Fibroblast of skin of abdomen (primary cell): ENCODE data around the gene RRAS2.
A peak's percentile ranks its signal among the peaks of the same experiment; 100 is the strongest.
"Not testable (repeated sequence)": the region's sequence is repeated elsewhere in the genome, so short reads cannot be mapped to it uniquely, and the experiment has no call there.

Experiments
- DNase-seq: peaks from one replicate; pipeline ENCODE4 v3.0.0-alpha.2; 2013

RRAS2 gene

DNA sequence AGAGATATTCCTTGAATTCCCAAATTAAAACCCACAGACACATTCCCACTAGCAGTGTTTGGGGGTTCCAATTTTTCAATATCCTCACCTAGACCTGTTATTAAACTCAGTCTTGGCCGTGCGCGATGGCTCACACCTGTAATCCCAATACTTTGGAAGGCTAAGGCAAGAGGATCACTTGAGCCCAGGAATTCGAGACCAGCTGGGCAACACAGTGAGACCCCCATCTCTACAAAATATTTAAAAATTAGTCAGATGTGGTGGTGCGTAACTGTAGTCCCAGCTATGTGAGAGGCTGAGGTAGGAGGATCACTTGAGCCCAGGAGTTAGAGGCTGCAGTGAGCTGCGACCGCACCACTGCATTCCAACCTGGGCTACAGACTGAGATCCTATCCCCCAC lies 53.3 kb downstream of the RRAS2 start:
- no peak for DNase-seq

DNA sequence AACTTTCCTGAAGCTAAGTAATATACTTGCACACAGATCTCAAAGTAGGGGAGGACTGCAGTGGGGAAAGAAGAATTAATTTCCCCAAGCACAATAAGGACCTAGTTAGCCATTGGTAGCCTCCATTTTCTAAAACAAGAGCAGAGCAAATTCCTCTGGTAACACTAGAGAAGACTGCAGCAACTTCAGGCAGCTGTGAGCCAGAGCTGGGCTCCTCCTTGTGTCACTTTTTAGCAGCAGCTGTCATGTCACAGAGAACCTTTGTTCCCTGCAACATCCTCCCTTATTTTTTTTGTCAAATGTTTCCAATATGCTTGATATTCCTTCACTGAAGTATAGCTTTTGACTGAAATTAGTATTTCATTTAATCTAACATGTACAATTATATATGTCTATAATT lies 54.4 kb downstream of the RRAS2 start:
- DNase-seq: no peak

DNA sequence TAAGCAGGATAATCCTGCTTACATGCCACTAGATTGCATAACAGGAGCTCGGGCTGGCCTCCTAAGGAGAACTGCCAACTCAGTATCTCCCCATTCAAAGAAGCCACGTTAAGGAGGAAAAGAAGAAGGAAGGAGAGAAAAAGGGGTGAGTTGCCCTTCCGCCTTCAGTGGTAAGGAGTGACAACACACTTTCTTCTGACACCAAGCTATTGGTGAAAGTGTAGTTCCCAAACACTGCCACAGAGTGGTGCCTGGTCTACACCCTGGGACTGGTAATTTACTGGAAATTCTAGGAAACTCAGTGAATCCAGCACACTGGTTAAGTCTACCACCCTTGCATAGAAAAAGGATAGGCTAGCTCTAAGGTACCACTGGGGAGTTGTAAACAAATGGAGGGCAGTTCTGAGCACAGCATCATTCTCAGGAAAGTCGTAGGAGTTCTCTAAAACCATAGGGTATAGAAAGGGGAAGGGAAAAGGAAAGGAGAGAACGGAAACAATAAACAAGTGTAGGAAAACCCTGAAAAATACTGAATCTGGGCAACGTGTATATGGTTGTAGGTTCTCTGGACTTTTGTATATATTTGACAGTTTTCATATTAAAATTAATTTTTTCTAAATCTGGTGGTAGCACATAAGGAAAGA lies 58.2 kb downstream of the RRAS2 start:
- peak; percentile 72 for DNase-seq

DNA sequence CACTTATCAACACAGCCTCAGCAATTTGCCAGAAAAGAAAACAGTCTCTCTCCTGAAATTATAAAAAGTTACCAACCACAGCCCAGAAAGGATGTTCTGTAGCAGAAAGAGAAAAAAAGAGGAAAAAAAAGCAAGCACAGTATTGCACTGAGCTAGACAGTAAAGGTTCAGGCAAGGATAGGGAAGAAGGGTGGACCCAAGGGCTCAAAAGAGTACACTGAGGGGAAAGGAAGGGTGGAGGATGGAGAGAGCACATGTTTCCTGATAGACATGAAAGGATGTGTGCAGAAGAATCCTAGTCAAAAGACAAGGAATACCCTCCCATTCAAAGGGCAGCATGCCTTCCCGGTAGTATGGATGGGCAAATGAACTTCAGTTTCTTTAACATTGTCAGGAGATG lies 59.1 kb downstream of the RRAS2 start:
- DNase-seq: no peak

DNA sequence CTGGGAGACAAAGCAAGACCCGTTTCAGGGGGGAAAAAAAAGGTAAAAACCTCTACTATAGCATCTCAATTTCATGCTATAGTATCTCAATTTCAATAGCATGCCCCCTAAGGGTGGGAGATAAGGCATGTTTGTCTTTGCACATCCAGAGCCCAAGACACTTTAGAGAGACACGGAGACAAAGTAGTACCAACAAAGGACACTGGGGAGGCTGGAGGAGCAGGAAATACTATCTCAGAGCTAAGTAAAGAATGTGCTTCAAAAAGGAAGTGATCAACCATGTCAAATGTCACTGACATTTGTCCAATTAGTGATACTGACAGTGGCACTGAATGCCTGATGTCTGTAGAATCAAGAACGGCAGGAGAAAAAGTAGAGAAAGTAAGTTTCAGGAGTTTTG lies 68.6 kb downstream of the RRAS2 start:
- DNase-seq: no peak

DNA sequence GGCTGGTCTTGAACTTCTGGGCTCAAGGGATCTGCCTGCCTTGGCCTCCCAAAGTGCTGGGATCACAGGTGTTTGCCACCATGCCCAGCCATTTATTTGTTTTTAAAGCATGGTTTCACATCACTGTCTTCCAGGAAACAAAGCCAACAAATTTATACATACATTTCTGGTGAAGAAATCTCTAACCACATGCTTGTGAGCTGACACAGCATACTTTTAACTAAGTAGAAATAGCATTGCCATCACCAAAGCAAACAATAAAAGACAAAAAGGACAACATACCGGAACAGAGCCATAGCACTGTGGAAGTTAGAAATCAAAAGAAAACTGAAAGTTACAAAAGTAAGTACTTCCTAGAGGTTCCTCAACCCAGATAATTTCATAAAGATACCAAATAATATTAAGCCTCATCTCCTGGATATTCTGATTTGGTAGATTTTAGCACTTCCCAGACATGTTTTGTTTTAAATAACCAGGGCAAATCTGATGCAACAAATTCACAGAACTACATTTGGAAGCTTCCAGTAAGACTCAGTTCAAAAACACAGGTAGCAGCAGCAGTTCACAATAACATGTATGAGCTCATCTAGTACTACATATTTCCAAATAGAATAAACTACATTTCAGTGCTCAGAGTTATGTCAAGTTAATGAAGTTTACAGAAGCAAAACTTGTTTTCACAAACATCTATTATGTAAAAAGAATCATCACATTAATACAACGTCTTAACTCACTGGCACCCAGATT lies 70.6 kb downstream of the RRAS2 start:
- peak; percentile 81 for DNase-seq

DNA sequence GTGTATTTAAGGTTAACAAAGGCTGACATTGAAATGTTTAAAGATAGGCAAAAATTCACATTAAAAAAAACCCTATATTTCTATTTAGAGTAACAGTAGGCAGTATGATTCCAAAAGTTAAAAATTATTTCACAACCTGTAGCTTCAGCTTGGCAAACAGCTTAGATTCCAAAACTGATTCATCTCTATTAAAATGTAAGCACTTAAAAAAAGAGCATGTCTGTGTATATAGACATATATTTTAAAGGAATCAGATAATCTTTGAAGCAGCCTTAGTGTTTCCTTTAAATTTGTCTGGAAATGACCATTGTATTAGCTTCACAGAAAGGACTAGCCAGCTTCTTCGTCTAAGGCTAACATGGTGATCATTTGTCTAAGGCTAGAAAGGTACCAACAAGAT lies 80.1 kb downstream of the RRAS2 start:
- not testable (repeated sequence) for DNase-seq

DNA sequence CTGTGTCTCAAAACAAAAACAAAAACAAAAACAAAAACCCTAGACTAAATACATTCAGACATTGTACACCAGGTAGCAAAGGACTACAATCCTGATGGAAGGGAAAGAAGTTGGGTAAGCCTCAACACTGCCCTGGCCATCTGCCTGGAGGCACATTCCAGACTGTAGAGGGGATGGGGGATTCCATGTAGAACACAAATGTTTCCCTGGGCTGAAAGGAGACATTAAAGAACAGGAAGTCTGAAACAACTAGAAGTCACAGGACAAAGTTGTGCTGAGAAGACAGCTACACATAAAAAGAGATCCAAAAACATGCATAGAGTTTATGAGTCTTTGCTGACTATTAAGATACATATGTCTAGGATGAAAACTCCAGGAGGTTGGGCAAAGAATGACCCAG lies 83.9 kb downstream of the RRAS2 start:
- DNase-seq: peak; percentile 70

DNA sequence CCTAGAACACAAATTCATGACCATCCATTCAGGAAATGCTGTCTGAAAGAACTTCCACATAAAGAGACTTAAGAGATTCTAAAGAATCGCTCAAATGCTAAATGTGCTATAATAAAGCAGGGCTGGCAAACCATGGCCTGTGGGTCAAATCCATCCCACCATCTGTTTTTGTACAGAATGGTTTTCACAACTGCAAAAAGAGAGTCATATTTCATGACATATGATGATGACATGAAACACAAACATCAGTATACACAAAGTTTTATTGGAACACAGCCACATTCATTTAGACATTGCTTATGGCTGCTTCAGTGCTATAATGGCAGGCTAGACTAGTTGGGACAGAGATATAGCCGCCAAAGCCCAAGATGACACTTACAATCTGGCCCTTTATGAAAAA lies 85.1 kb downstream of the RRAS2 start:
- no peak for DNase-seq

DNA sequence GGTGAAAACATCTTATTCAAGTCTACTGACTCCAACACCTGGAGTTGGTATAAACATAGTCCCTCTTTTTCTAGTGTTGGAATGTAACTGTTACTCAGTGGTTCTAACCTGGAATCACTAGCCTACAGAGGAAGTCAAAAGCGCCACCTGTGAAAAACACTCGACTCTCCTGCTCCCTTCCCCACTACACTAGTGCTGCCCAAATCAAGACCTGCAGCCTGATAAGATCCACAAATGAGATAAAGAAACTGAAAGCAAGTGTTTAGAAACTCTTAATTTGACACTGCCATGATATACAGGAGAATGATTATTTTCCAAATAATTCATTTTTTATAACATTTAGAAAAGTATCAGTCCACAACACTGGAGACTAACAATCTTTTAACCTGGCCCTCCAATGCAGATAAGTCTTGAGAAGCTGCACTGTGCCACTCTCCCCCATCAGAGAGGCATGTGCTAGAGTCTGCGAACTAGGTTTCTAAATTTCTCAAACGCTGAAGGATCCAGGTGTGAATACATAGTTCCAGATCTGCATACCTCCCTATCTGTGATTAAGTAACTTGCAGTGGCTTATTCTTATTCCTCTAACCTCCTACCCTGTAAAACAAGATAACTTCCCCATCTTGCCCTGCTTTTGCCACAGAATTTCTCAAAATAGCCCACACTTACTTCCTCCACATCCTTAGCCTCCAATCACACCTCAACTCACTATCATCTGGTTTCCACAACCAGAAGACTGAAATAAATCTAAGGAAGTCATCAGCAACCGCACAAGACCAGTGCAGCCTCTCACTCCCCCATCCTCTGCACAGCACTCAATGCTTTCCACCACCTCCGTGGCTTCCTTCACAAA lies 88.1 kb downstream of the RRAS2 start:
- no peak for DNase-seq

DNA sequence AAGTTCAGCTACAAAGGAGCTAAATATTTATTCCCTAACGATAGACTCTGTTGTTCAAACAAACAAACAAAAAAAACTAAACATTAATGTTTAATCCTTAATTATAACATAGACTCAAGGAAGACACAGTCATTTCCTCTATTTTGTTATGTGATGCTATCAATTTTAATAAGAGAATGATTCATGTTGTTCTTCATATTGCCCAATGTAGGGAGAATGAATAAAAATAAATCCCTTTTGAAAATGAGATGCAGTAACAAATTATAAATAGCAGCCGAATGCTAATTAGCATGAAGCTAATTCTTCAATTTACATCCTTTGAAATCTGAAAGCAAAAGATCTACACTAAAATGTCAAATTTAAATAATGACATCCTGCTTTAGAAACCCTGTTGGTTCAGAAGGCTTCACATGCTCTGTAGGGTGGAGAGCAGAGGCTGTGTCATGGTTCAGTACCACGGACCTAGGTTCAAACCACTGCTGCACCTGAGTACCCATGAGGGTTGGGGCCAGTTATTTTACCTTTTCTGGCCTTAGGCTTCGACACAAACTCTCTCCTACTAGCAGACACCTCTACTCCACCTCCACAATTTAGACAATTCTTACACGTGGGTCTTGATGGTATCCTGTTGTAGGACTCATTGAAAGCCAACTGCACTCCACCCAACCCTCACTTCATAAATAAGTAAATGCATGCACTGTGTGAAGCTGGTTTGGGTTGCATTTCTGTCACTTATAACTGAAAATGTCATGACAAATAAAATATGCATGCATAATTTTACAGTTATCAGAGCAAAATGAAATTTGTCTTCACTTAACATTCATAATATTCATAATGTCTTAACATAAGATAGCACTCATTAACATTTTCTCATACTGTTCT lies 89.0 kb downstream of the RRAS2 start:
- no peak for DNase-seq

DNA sequence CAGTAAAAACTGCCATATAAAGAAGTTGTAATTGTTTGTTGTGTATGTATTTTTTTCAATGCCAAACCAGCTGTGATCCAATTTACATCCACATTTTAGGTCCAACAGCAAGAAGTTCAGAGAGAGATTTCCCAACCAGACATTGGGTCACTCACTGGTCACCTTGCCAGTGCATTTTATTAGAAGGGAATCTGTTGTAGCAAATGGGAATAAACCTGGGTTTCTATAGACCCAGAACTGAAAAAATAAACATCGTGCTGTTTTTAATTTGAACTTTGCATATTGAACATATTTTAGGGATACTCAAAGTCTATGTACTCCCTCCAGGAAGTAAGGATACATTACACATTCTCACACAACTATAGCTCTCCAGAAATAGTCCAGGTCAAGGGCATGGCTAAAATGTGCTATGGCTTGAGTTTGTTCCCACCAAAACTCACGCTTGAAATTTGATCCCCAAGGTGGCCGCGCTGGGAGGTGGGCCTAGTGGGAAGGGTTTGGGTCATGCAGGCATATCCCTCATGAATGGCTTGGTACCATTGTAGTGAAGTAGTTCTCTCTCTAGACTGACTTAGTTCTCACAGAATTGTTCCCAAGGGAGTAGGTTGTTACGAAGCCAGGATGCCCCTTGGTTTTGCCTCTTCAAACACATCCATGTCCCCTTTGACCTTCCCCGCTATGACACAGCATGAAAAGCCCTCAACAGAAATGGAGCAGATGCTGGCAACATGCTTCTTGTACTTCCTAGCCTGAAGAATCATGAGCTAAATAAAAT lies 90.9 kb downstream of the RRAS2 start:
- no peak for DNase-seq

DNA sequence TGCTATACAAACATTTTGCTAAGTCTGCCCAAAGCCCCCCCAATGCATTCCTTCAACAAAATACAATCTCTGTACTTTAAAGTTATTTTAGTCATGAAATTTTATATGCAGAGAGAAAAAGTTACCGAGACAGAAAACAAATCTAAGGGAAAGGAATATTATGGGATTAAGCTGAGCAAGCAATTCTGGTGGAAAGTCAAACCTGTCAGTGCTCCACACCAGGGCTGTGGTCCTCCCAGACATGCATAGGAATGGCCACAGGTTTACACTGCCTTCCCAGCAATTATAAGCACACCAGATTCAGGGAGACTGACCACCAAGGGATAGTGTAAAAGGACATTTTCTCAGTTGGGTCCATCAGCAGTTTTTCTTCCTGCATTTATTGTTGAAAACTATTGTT lies 92.4 kb downstream of the RRAS2 start:
- DNase-seq: no peak

DNA sequence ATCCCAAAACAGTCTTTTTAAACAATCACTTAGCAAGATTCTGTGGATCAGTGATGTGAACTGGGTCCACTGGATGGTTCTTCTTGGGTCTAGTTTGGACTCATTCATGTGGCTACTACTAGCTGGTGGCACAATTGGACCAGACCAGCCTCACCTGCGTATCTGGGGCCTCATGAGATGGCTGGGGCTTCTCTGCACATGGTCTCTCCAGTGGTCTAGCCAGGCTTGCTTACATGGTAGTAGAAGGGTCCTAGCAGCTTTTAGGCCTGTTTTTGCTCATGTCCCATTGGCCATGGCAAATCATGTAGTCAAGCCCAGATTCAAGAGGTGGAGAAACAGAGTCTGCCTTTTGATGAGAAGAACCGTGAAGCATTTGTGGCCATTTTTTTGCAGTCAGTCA lies 94.0 kb downstream of the RRAS2 start:
- DNase-seq: no peak

DNA sequence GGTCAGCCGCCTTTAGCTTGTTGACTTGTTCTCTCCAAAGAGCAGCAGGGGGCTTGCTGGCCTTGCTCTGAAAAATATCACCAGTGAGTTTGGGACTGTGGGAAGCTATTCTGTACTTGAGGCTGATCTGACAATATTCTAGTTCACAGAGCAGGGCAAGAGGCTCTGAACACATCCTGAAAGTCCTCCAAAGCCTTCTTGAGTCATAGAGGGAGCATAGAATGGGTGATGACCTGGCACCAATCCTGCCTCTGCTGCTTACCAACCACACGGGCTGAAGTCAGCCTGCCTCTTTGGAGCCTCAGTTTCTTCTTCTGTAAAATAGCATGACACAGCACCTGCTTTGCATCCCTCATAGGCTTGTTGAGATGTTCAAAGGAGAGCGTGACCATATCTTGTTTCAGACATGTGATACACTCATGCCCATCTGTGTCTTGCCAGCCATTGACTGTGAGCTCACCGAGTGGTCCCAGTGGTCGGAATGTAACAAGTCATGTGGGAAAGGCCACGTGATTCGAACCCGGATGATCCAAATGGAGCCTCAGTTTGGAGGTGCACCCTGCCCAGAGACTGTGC lies 96.6 kb downstream of the RRAS2 start:
- no peak for DNase-seq

DNA sequence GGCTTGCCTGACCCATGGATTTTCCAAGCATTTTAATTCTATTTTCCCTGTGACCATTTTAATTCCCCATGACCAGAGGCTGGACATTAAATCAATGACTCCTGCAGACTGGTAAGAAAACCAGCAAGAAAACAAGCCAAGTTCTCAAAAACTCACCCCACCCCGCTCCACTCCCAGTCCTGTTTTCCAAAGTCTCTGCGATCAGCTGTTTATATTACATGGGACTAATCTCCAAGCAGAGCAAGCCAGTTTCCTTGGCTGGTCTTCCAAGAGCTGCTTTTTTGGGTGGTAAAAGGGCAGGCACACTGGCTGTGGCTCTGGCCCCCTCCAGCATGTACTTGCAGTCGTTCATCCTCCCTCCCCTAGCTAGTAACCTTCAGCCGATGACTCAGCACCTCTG lies 97.9 kb downstream of the RRAS2 start:
- no peak for DNase-seq

DNA sequence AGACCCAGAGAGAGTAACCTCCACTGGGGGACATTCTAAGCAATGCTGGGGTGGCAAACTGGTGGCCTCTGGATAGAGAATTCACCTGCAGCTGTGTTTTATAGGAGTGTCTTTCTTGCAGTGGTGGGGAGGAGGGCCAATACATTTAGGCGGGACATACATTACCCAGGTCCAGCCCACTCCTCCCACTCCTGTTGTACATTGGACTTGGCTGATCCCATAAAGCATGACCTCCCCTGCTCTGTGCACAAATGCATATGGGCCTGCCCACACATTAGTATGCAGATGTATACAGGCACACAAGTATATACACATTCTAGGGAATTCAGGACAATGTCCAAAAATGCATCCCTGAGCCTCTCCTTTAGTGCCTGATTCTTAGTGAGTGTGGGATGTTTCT lies 99.1 kb downstream of the RRAS2 start:
- no peak for DNase-seq

DNA sequence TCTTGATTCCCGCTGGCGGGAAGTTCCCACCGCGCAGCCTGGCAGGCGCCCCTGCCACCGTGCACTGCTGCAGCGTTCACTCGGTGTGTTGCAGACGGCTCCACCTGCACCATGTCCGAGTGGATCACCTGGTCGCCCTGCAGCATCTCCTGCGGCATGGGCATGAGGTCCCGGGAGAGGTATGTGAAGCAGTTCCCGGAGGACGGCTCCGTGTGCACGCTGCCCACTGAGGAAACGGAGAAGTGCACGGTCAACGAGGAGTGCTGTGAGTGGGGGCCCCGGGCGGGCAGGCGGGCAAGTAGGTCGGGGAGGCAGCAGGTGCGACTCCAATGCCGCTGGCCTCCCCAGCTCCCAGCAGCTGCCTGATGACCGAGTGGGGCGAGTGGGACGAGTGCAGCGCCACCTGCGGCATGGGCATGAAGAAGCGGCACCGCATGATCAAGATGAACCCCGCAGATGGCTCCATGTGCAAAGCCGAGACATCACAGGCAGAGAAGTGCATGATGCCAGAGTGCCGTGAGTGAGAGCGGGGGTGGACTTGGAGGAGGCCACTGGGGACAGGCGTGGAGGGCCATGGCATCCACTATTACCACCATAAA lies 99.7 kb downstream of the RRAS2 start:
- DNase-seq: no peak

DNA sequence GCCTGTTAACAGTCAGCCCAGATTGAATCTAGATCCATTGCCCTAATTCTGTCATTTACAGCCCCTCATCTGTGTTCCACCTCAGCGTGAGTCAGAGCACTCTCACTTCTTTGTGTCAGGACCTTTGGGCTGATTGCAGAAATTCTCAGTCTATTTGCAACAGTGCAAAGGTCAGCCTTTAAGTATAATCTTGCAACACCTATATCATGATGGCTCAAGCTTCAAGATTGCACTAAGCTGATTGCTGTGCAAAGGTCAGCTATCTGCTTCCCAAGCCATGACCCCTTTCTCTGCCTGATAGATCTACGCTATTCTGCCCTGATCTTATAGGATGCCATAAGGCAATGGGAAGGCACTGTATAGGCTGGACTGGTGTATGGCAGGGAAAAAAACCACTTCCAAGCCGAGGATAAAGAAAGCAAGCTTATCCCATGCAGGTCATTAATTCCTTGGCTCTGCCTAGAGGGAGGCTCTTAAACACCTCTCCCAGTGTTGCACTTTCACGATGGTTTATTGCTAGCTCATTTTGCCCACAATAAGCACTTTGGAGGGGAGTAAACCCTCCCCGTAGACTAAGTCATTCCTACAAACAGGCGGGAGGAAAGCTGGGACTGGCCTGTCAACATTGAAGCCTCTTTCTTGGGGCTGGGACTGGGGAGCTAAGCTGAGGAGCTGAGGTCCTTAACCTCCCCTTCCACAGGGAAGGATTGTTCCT lies 100.6 kb downstream of the RRAS2 start:
- DNase-seq: peak; percentile 42

DNA sequence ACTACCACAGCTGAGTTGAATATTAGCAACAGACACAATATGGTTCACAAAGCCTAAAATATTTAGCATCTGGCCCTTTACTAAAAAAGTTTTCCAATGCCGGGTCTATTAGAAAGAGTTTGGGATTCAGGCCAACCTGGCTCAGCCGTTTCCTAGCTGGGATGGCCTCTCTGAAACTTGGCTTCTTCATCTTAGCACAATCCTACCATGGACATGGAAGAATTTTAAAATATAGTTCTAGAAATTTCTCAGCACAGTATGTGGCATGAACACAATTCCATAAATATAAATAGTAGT lies 103.8 kb downstream of the RRAS2 start:
- DNase-seq: no peak
